Right hindlimb (tissue), 1 donor: Measurements from ENCODE around the gene WASF3.
A peak's percentile ranks its signal among the peaks of the same experiment; 100 is the strongest.

ENCODE experiments used
- DNase-seq: peaks from one replicate; pipeline ENCODE4 v3.0.0-alpha.2; 2018

Gene WASF3

GRCh38 chr13:26557393-26558073 is at the start of gene WASF3:
Gene WASF3, plus strand, starts transcription at chr13:26557683. Its CDS starts 84,588 bp downstream, at chr13:26642271.
- peak; percentile 97 for DNase-seq

- peak; percentile 41 for DNase-seq
Measured at GRCh38 chr13:26508885-26509284, 48.6 kb upstream of the WASF3 start.

- DNase-seq, result no peak
Measured at GRCh38 chr13:26509491-26509890, 48.0 kb upstream of the WASF3 start.

GRCh38 chr13:26513931-26514330 is 43.6 kb upstream of the WASF3 start:
- no peak for DNase-seq

- no peak for DNase-seq
Measured at GRCh38 chr13:26515721-26516120, 41.8 kb upstream of the WASF3 start.

GRCh38 chr13:26517936-26518335 is 39.5 kb upstream of the WASF3 start:
- no peak for DNase-seq

- DNase-seq, result no peak
Measured at GRCh38 chr13:26518451-26518959, 39.0 kb upstream of the WASF3 start.

GRCh38 chr13:26522571-26522970 is 34.9 kb upstream of the WASF3 start:
- no peak for DNase-seq

GRCh38 chr13:26523007-26523406 is 34.5 kb upstream of the WASF3 start:
- no peak for DNase-seq

- no peak for DNase-seq
Measured at GRCh38 chr13:26525528-26525927, 32.0 kb upstream of the WASF3 start.

GRCh38 chr13:26526702-26527216 is 30.7 kb upstream of the WASF3 start:
- DNase-seq, result no peak

GRCh38 chr13:26528527-26528926 is 29.0 kb upstream of the WASF3 start:
- DNase-seq, result no peak

GRCh38 chr13:26529441-26529840 is 28.0 kb upstream of the WASF3 start:
- peak; percentile 65 for DNase-seq

GRCh38 chr13:26531742-26532141 is 25.7 kb upstream of the WASF3 start:
- DNase-seq, result no peak

GRCh38 chr13:26534036-26534726 is 23.3 kb upstream of the WASF3 start:
- no peak for DNase-seq

GRCh38 chr13:26538363-26539317 is 18.8 kb upstream of the WASF3 start:
- DNase-seq, result no peak

GRCh38 chr13:26539738-26540292 is 17.7 kb upstream of the WASF3 start:
- DNase-seq, result no peak

- peak; percentile 68 for DNase-seq
Measured at GRCh38 chr13:26540334-26540733, 17.1 kb upstream of the WASF3 start.

GRCh38 chr13:26541041-26541440 is 16.4 kb upstream of the WASF3 start:
- DNase-seq, result no peak

- DNase-seq, result no peak
Measured at GRCh38 chr13:26541678-26542568, 15.6 kb upstream of the WASF3 start.

GRCh38 chr13:26544707-26545106 is 12.8 kb upstream of the WASF3 start:
- DNase-seq, result no peak
